ENCODE data around the gene ATG4B.
A peak's percentile ranks its signal among the peaks of the same experiment; 100 is the strongest.

Gene ATG4B

DNA sequence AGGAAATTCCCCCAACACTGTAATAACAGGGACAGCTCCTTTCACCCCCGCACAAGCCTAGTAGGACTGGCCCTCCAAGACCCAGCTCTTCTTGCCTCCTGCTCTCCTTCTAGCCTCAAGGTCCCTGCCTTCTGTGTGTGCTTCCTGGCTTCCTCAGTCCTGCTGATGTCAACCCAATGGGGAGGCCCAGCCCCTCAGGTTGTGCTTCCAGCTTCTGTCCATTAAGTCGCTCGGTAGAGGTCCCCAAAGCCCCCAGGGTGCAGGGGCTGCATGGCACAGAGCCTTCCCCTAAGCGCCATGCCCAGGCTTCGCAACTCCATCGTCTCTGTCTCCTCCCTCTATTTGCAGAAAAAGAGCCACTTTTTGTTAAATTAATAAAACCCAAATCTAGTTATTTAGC is 39.9 kb upstream of the ATG4B start:
- Histone ChIP-seq H3K27ac (no peak overlapping the region), H3K9me3 (ENCODE audit: severe bottlenecking) (no peaks in the 10 kb centered on the region), H3K4me3 (ENCODE audit: low read depth, low read length) (no peak overlapping the region), H3K36me3 (peaks cover 49% of the 10 kb centered on the region), H3K27me3 (ENCODE audit: insufficient read depth, low read depth, severe bottlenecking) (no peaks in the 10 kb centered on the region)
- TF ChIP-seq, protein P1, sequence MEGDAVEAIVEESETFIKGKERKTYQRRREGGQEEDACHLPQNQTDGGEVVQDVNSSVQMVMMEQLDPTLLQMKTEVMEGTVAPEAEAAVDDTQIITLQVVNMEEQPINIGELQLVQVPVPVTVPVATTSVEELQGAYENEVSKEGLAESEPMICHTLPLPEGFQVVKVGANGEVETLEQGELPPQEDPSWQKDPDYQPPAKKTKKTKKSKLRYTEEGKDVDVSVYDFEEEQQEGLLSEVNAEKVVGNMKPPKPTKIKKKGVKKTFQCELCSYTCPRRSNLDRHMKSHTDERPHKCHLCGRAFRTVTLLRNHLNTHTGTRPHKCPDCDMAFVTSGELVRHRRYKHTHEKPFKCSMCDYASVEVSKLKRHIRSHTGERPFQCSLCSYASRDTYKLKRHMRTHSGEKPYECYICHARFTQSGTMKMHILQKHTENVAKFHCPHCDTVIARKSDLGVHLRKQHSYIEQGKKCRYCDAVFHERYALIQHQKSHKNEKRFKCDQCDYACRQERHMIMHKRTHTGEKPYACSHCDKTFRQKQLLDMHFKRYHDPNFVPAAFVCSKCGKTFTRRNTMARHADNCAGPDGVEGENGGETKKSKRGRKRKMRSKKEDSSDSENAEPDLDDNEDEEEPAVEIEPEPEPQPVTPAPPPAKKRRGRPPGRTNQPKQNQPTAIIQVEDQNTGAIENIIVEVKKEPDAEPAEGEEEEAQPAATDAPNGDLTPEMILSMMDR (IDR thresholded peaks at IDR 0.05; ENCODE audit: low read depth, low read length), result no peak
- DNase-seq, result no peak

DNA sequence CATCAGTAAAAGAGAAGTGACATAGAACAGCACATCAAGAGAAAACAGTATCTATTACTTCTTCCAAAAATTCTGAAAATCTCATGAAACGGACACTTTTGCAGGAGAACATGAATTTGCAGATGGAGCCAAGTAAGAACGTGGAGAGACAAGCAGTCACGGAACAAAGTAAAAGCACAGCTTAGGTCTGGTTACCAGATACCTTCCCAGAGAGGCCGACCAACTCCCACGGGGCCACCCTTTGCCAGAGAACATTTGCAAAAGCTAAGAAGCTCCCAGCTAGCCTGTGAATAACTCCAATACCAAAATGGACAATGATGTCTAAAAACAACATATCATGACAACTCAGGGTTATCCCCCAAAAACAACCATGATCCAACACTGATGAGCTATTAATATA is 39.4 kb upstream of the ATG4B start:
- H3K36me3 ChIP-seq, result peaks cover 52% of the 10 kb centered on the region
- no peaks in the 10 kb centered on the region for H3K9me3 ChIP-seq (ENCODE audit: severe bottlenecking)
- H3K27me3 ChIP-seq (ENCODE audit: insufficient read depth, low read depth, severe bottlenecking), result no peaks in the 10 kb centered on the region

DNA sequence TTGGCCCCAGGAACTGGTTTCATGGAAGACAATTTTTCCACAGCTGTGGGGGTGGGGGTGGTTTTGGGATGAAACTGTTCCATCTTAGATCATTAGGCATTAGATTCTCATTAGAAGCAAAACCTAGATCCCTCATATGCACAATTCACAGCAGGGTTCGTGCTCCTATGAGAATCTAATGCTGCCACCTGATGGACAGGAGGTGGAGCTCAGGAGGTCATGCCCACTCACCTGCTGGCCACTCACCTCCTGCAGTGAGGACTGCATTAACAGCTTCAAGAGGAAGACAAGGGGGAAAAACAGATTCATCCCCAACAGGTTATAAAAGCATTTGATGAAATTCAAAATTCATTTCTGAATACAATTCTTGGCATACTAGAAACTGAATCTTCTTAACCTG is 39.0 kb upstream of the ATG4B start:
- Histone ChIP-seq H3K27ac (no peak overlapping the region), H3K27me3 (ENCODE audit: insufficient read depth, low read depth, severe bottlenecking) (no peaks in the 10 kb centered on the region), H3K36me3 (peaks cover 49% of the 10 kb centered on the region), H3K9me3 (ENCODE audit: severe bottlenecking) (no peaks in the 10 kb centered on the region), H3K4me3 (ENCODE audit: low read depth, low read length) (no peak overlapping the region)
- peak; percentile 46 for DNase-seq
- TF ChIP-seq, protein P1 (IDR thresholded peaks at IDR 0.05; ENCODE audit: low read depth, low read length), result peak; percentile 63

More for the DNA sequence above, 39.4 kb upstream of the ATG4B start:
- Histone ChIP-seq H3K4me3 (ENCODE audit: low read depth, low read length) (no peak overlapping the region), H3K27ac (no peak overlapping the region)
- TF ChIP-seq, protein P1 (IDR thresholded peaks at IDR 0.05; ENCODE audit: low read depth, low read length), result no peak
- no peak for DNase-seq

DNA sequence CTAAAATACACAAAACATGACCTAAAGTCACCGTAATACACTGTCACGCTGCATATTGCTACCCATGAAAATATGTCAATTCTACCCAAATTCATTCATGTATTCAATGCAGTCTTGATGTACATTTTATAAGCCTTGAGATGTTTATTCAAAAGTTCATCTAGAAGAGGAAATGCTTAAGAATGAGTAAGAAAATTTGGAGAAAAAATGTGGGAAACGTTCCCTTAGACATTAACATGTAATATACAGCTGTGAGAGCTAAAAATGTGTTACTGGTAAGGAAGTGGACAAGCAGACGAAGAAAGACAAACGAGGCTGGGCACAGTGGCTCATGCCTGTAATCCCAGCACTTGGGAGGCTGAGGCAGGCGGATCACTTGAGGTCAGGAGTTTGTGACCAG is 37.9 kb upstream of the ATG4B start:
- TF ChIP-seq, protein P1 (IDR thresholded peaks at IDR 0.05; ENCODE audit: low read depth, low read length), result no peak
- peaks cover 50% of the 10 kb centered on the region for H3K36me3 ChIP-seq
- H3K4me3 ChIP-seq (ENCODE audit: low read depth, low read length), result no peak overlapping the region
- H3K27me3 ChIP-seq (ENCODE audit: insufficient read depth, low read depth, severe bottlenecking), result no peaks in the 10 kb centered on the region
- DNase-seq, result no peak
- no peak overlapping the region for H3K27ac ChIP-seq
- no peaks in the 10 kb centered on the region for H3K9me3 ChIP-seq (ENCODE audit: severe bottlenecking)

DNA sequence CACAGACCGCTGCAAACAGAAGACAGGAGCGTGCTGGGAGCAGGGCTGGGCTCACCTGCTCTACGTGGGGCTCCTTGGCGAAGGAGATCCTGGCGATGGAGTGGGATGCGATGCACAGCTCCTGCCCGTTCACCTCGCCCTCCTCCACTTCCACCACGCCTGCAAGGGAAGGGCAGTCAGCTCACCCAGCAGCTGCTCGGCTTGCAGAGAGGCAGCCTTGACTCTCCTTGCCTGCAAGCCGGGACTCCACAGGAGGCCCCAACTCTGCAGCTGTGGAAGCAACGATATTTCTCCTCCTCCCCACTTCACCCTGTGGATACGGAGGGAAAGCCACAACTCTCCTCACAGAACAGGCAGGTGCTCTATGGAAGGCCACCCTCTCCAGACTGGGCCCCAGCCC is 35.7 kb upstream of the ATG4B start:
- DNase-seq, result no peak

DNA sequence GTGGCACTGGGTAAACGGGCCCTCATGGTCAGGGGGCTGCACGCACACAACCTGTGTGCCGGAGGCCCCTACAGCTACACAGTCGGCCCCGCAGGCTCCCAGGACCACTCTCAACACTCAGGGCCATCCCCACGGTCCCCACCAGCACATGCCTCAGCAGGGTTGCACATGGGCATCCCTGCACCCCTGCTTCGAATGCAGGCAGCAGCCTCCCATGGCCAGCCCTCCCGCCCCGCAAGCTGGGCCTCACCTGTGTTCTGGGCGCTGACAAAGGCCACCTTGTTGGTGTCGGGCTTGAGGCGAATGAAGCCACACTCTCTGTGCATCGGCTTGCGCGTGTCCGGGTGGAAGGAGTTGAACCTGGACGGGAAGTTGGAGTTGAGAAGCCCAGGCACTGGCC is 34.8 kb upstream of the ATG4B start:
- Histone ChIP-seq H3K4me3 (ENCODE audit: low read depth, low read length) (no peak overlapping the region), H3K9me3 (ENCODE audit: severe bottlenecking) (no peaks in the 10 kb centered on the region), H3K36me3 (peaks cover 55% of the 10 kb centered on the region), H3K27me3 (ENCODE audit: insufficient read depth, low read depth, severe bottlenecking) (no peaks in the 10 kb centered on the region), H3K27ac (no peak overlapping the region)
- no peak for DNase-seq
- TF ChIP-seq, protein P1 (IDR thresholded peaks at IDR 0.05; ENCODE audit: low read depth, low read length), result no peak

More for the DNA sequence above, 35.7 kb upstream of the ATG4B start:
- Histone ChIP-seq H3K4me3 (ENCODE audit: low read depth, low read length) (no peak overlapping the region), H3K36me3 (peaks cover 55% of the 10 kb centered on the region), H3K9me3 (ENCODE audit: severe bottlenecking) (no peaks in the 10 kb centered on the region), H3K27ac (no peak overlapping the region), H3K27me3 (ENCODE audit: insufficient read depth, low read depth, severe bottlenecking) (no peaks in the 10 kb centered on the region)
- TF ChIP-seq, protein P1 (IDR thresholded peaks at IDR 0.05; ENCODE audit: low read depth, low read length), result no peak

All from WERI-Rb-1 (cell line).